PC-3 (cell line): Measurements from ENCODE around the gene CHML. TPM values are rescaled to one million over a fixed set of nuclear protein-coding genes. Genes with fewer than 3 reads are reported as not detected.

Source experiments
- ATAC-seq: fragments of 200-7000 bp; cut with Tn5 transposase; 2 replicates; pipeline ENCODE4 v1.9.1; 2020; ENCODE audit warnings: mild to moderate bottlenecking, moderate library complexity
- BruUV-seq: library from RNA; stranded (reverse); fragments of 400-500 nt; replicated peaks from 2 replicates; lab custom pipeline; 2021; lab: Mats Ljungman, UMichigan
- CTCF ChIA-PET: fragments of 300-600 bp; sonication (Branson Sonifier 250); formaldehyde crosslinking; loops from one replicate; lab custom pipeline; 2022; ENCODE audit warnings: antibody characterized with exemption; lab: Charles Lee
- POLR2A ChIA-PET: fragments of 300-600 bp; sonication (Branson Sonifier 250); formaldehyde crosslinking; loops from one replicate; lab custom pipeline; 2022; ENCODE audit warnings: antibody characterized with exemption; ENCODE audit not compliant: unreplicated experiment; lab: Charles Lee
- DNase-seq: peaks from one replicate; pipeline ENCODE4 v3.0.0-alpha.2; 2015
- H2AFZ ChIP-seq: fragments of 300-600 bp; sonication (generic); 2 replicates; pipeline ENCODE4 v1.6.0; 2016; ENCODE audit warnings: antibody characterized with exemption, low read length
- H3F3A ChIP-seq: fragments of 300-600 bp; sonication (generic); one replicate; pipeline ENCODE4 v1.6.0; 2017; ENCODE audit warnings: antibody characterized with exemption, low read length, control low read depth, mild to moderate bottlenecking; ENCODE audit not compliant: unreplicated experiment
- H3K27ac ChIP-seq: fragments of 300-600 bp; sonication (generic); 2 replicates; pipeline ENCODE4 v1.5.1; 2016; ENCODE audit warnings: mild to moderate bottlenecking, low read length
- H3K27me3 ChIP-seq: fragments of 300-600 bp; sonication (generic); 2 replicates; pipeline ENCODE4 v1.6.1; 2016; ENCODE audit warnings: low read length, mixed read lengths
- H3K36me3 ChIP-seq: fragments of 300-600 bp; sonication (generic); 2 replicates; pipeline ENCODE4 v1.6.1; 2016; ENCODE audit warnings: low read depth, mixed run types, low read length, mixed read lengths
- H3K4me1 ChIP-seq: fragments of 300-600 bp; sonication (generic); 2 replicates; pipeline ENCODE4 v1.5.1; 2016; ENCODE audit warnings: low read length; ENCODE audit not compliant: insufficient read depth
- H3K4me2 ChIP-seq: fragments of 300-600 bp; sonication (generic); 2 replicates; pipeline ENCODE4 v1.6.0; 2016; ENCODE audit warnings: low read length
- H3K4me3 ChIP-seq: fragments of 300-600 bp; sonication (generic); 2 replicates; pipeline ENCODE4 v1.5.1; 2016; ENCODE audit warnings: mild to moderate bottlenecking, low read length, mixed read lengths
- H3K79me2 ChIP-seq: fragments of 300-600 bp; sonication (generic); 2 replicates; pipeline ENCODE4 v1.6.1; 2017; ENCODE audit warnings: low read length, mixed read lengths
- H3K9ac ChIP-seq: fragments of 300-600 bp; sonication (generic); 2 replicates; pipeline ENCODE4 v1.6.0; 2016; ENCODE audit warnings: mild to moderate bottlenecking, low read length
- H3K9me2 ChIP-seq: fragments of 300-600 bp; sonication (generic); replicated peaks from 2 replicates; pipeline ENCODE4 v1.6.1; 2016; ENCODE audit warnings: mixed run types, low read length, mixed read lengths
- H3K9me3 ChIP-seq: fragments of 300-600 bp; sonication (generic); 2 replicates; pipeline ENCODE4 v1.6.1; 2016; ENCODE audit warnings: low read length, mixed read lengths
- H4K20me1 ChIP-seq: fragments of 300-600 bp; sonication (generic); 2 replicates; pipeline ENCODE4 v1.6.1; 2016; ENCODE audit warnings: low read length, mixed read lengths
- CTCF ChIP-seq: fragments of 300-600 bp; sonication (generic); conservative IDR thresholded peaks from 2 replicates; pipeline ENCODE4 v1.5.1; 2017; ENCODE audit warnings: antibody characterized with exemption, low read depth, mild to moderate bottlenecking, low read length
- EZH2 ChIP-seq: fragments of 300-600 bp; sonication (generic); IDR thresholded peaks from one replicate; pipeline ENCODE4 v1.6.1; 2017; ENCODE audit warnings: antibody characterized with exemption, mild to moderate bottlenecking, low read length; ENCODE audit not compliant: unreplicated experiment
- EZH2phosphoT487 ChIP-seq: fragments of 300-600 bp; sonication (generic); IDR thresholded peaks from 2 replicates; pipeline ENCODE4 v1.6.1; 2018; ENCODE audit warnings: mild to moderate bottlenecking, antibody characterized with exemption, low read length, borderline replicate concordance
- intact Hi-C: fragments of 100-400 bp; cut with micrococcal nuclease; formaldehyde crosslinking; loops from 2 replicates; pipeline ENCODE4 v1.9.0; 2023
- total RNA-seq: library from RNA; depleted of rRNA; stranded (reverse); fragments of >200 nt; gene quantifications from 2 replicates; pipeline ENCODE4 v1.2.3, GENCODE V29; 2014

CHML gene
- total RNA-seq, 1 experiment from 2014 or later = 68.6 TPM

- ChIA-PET POLR2A (interaction anchor here (0.7 kb wide), 1 partner anchor 215 kb away, joined by 9 read pairs; no protein-coding TSS in a partner anchor), CTCF (no interaction called here)
Measured at GRCh38 chr1:241596633-241597032, 43.5 kb downstream of the CHML start.

GRCh38 chr1:241593186-241593585 lies 47.0 kb downstream of the CHML start:
- ChIA-PET CTCF (interaction anchor here (0.6 kb wide), 1 partner anchor 19 kb away, joined by 3 read pairs; no protein-coding TSS in a partner anchor), POLR2A (no interaction called here)
- Histone ChIP-seq H3K4me2 (peak overlapping the region; percentile 75), H4K20me1 (no peaks in the 10 kb centered on the region), H3K27me3 (no peaks in the 10 kb centered on the region), H3K36me3 (no peaks in the 10 kb centered on the region), H3F3A (peaks cover 12% of the 10 kb centered on the region), H3K9me3 (no peaks in the 10 kb centered on the region), H3K79me2 (no peaks in the 10 kb centered on the region), H3K27ac (peak overlapping the region; percentile 89), H3K4me3 (peak overlapping the region; percentile 5), H2AFZ (no peak overlapping the region), H3K9me2 (no peaks in the 10 kb centered on the region), H3K4me1 (peaks cover 43% of the 10 kb centered on the region), H3K9ac (peak overlapping the region; percentile 80)
- DNase-seq (peak; percentile 88), ATAC-seq (peak; percentile 27)
- no TSS peak for BruUV-seq
- intact Hi-C loops = loop anchor here (1.0 kb wide), 1 partner anchor 13 kb away; no protein-coding TSS in a partner anchor
- TF ChIP-seq EZH2 = no peak
- no peak for TF ChIP-seq EZH2phosphoT487
- no peak for TF ChIP-seq CTCF

More at GRCh38 chr1:241596633-241597032, 43.5 kb downstream of the CHML start:
- BruUV-seq = no TSS peak
- Histone ChIP-seq H3K9me3 (no peaks in the 10 kb centered on the region), H3K36me3 (no peaks in the 10 kb centered on the region), H4K20me1 (no peaks in the 10 kb centered on the region), H3K27me3 (no peaks in the 10 kb centered on the region), H3K4me2 (no peak overlapping the region), H3K9ac (no peak overlapping the region), H3F3A (peaks cover 5% of the 10 kb centered on the region), H3K79me2 (no peaks in the 10 kb centered on the region), H3K27ac (no peak overlapping the region), H2AFZ (no peak overlapping the region), H3K9me2 (no peaks in the 10 kb centered on the region), H3K4me3 (no peak overlapping the region), H3K4me1 (peaks cover 23% of the 10 kb centered on the region)
- ATAC-seq = no peak
- intact Hi-C loops = no loop called here
- no peak for DNase-seq
- no peak for TF ChIP-seq EZH2

GRCh38 chr1:241592273-241592958 lies 47.8 kb downstream of the CHML start:
- TF ChIP-seq EZH2 = no peak
- no peak for TF ChIP-seq EZH2phosphoT487
- TF ChIP-seq CTCF = no peak
- Histone ChIP-seq H3K27me3 (no peaks in the 10 kb centered on the region), H3K9me2 (no peaks in the 10 kb centered on the region), H3K9me3 (no peaks in the 10 kb centered on the region), H2AFZ (no peak overlapping the region), H3F3A (peaks cover 12% of the 10 kb centered on the region), H3K27ac (peak overlapping the region; percentile 89), H3K79me2 (no peaks in the 10 kb centered on the region), H3K4me2 (peak overlapping the region; percentile 75), H3K4me3 (peak overlapping the region; percentile 20), H4K20me1 (no peaks in the 10 kb centered on the region), H3K36me3 (no peaks in the 10 kb centered on the region), H3K9ac (peak overlapping the region; percentile 80), H3K4me1 (peaks cover 43% of the 10 kb centered on the region)
- CTCF ChIA-PET = interaction anchor here (2.2 to 2.3 kb wide), 2 partner anchors 13 to 18 kb away, joined by 7 to 13 read pairs; no protein-coding TSS in a partner anchor
- POLR2A ChIA-PET = interaction anchor here (0.5 kb wide), 1 partner anchor 633 kb away, joined by 3 read pairs; no protein-coding TSS in a partner anchor
- BruUV-seq = no TSS peak
- ATAC-seq (peak; percentile 82), DNase-seq (peak; percentile 100)
- intact Hi-C loops = loop anchor here (1.0 kb wide), 4 partner anchors 11 to 61 kb away; no protein-coding TSS in a partner anchor
